HG03139 (cell line): ENCODE measurements around the gene BBX.
"Not testable (repeated sequence)": the region's sequence is repeated elsewhere in the genome, so short reads cannot be mapped to it uniquely, and the experiment has no call there.

ENCODE experiments used
- ATAC-seq: cut with Tn5 transposase; IDR thresholded peaks from one replicate; pipeline ENCODE4 v1.9.1; 2021; ENCODE audit not compliant: unreplicated experiment

The BBX gene

GRCh38 chr3:107833722-107834416 lies 311.1 kb downstream of the BBX start:
- ATAC-seq, result no peak

DNA sequence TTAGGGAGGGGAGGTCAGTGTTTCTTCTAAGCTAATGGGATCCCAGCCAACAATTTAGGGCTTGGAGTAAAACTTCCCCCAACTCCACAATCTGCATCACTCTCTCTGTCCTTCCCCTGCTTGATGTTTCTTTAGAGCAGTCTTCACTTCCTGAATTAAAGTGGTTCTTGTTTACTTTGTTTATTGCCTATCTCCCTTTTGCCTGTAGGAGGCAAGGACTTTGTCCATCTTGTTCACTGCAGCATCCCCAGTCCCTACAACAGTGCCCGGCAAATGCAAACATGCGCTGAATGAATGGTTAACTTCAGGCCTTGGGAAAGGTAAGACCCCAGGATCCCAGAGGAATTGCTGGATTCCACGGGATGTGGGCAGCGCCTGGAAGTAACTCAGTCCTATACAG lies 312.2 kb downstream of the BBX start:
- ATAC-seq, result not testable (repeated sequence)

- no peak for ATAC-seq
Observed at GRCh38 chr3:107837895-107838612, 315.3 kb downstream of the BBX start.

- no peak for ATAC-seq
Observed at GRCh38 chr3:107841831-107842230, 319.1 kb downstream of the BBX start.

DNA sequence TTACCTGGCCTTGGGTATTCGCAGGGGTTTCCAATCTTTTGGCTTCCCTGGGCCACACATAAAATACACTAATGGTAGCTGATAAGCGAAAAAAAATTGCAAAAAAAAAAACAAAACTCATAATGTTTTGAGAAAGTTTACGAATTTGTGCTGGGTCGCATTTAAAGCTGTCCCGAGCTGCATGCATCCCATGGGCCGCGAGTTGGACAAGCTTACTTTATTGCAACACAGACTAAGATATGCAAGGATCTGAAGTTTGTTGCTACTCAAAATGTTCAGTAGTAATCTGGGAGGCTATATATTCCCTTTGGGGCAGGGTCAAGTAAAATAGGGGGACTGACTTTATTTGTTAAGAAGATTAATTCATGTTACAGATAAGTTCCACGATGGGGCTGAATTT lies 320.2 kb downstream of the BBX start:
- no peak for ATAC-seq

DNA sequence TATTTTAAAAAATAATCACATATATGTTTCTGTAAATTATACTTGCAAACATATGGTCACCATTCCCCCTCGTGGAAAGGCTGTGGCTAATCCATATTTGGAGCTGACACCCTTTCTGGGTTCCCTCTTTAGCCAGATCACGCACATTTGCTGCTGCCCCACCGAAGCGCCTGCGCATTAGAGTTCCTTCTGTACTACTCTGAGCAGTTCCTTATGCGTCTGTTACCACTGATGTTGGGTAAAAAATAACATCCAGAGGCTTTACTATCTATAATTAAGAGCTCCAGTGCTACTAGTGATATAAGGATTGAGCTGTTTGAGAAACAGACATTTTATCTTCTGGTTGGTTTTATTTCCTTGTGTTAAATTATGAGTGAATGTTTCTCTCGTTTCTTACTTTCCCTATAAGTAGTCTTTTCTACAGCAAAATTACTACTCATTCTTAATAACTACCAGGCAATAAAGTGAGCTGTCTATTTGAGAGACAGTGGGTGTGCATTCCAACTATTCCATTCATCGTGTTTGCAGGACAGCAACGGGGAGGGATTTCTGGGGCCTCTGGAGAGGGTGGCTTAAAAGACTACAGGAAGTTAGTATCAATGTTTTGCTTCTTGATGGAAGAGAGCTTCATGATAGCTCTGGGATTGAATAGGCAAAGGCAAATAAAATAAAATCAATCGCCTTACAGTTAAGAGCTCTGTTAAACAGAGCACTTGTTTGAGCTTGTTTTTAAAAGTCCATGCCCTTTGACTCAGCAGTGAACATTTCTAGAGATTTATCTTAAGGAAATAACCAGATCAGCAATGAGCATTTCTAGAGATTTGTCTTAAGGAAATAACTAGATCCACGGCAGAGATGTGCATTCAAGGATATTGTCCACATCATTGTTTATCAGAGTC lies 322.9 kb downstream of the BBX start:
- ATAC-seq, result no peak

- no peak for ATAC-seq
Observed at GRCh38 chr3:107846279-107846852, 323.6 kb downstream of the BBX start.

DNA sequence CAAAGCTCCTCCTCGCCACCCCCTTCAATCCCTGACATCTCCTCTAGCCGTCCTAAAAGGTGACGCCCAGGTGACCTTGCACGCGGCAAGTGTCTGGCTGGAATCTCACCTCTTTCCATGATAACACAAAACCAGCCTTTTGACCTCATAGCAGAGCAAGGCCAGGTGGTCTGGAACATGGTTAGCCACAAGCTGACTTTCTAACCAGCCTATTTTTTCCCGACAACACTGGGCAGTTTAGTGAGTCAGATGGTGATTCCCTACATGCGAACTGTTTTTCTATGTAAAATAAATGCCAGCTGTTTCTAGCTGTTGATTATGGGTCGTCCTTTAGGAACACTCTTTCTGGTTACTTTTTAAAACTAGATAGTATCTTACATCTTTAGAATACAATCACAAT lies 325.0 kb downstream of the BBX start:
- ATAC-seq, result no peak

DNA sequence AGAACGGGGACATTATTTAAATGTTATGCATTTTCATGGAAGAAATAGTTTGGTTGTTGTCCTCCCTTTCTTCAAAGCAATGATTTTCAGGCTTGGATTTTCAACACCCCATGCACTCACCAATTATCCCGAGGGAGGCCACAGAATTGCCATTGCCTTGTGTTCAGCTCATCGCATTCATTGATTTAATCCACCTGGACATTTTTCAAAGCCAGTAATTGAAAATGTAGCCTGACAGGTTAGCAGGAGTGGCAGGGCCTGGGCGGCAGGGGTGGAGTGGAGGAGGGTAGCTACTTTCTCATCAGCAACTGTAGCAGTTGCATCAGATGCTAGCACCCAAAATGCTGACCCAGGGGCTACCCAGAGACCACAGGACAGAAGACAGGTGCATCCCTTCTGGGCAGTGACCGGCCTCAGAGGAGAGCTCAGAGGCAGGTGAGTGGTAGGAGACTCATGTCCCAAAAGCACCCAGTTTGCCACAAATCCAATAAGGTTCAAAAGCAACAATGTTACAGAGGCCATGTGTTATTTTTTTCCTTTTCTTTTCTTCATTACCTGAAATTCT lies 325.7 kb downstream of the BBX start:
- ATAC-seq, result no peak

DNA sequence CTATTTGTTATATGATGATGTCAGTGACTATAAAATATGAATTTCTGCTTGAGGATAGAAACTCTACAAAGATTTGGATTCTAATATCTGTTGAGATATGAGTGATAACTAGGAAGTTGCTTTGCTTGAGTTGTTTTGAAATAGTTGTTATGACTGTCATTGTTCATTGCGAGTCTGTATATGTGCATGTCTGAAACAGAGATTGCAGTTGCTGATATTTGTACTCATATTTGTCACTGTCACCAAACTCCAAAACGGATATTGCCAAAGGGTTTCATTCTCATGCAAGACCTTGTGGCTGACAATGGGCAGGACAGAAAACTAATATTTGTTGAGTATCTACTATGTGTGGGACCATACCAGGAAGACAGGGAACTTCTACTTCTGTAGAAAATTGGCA lies 327.9 kb downstream of the BBX start:
- no peak for ATAC-seq

- no peak for ATAC-seq
Observed at GRCh38 chr3:107853821-107854220, 331.1 kb downstream of the BBX start.

- no peak for ATAC-seq
Observed at GRCh38 chr3:107854733-107855132, 332.0 kb downstream of the BBX start.

- no peak for ATAC-seq
Observed at GRCh38 chr3:107855710-107856109, 332.9 kb downstream of the BBX start.

DNA sequence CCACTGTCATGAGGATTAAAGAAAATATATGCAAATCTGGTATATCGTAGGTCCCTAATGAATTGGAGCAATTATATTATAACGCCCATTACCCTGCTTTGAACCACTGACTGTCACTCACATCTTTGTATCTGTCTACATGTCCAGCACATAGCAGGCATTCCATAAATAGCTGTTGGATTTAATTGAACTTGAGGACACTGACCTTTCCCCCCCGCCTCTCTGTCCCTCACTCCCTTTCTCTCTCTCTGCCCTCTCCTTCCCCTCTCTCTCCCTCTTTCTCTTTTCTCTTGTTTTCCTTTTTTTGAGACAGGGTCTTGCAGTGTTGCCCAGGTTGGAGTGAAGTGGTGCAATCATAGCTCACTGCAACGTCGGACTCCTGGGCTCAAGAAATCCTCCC lies 335.1 kb downstream of the BBX start:
- no peak for ATAC-seq

DNA sequence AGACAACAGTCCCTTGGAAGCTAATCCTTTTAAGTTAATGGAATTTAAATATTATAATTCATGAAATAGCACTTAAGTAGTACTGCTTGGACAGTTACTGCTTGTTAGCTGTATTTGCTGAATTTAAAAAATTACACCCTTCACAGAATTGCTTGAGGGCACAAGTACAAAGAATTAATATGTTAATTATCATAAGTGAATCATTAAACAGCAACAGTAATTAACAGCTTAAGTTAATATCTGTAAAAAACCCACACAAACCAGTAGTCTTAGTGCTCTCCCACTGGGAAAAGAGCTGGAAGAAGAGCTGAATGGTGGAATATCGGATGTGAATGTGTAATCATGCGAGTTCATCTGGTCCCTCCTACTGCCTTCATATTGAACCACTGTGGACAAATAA lies 336.1 kb downstream of the BBX start:
- ATAC-seq, result no peak
